Measurements from ENCODE around the gene FAM221B.

The FAM221B gene

GRCh38 chr9:35856206-35856605 is 27.7 kb upstream of the FAM221B start:
- no peaks in the 10 kb centered on the region for H3K4me1 ChIP-seq (ENCODE audit: low read length)
- no peak overlapping the region for H3K4me2 ChIP-seq (ENCODE audit: low read depth, low read length)
- H3K27me3 ChIP-seq (replicated peaks; ENCODE audit: insufficient read depth, low read length): no peaks in the 10 kb centered on the region
- H3K9me3 ChIP-seq (replicated peaks; ENCODE audit: insufficient read depth, low read length): no peaks in the 10 kb centered on the region
- no peak overlapping the region for H3K4me3 ChIP-seq (ENCODE audit: low read length)
- no peak overlapping the region for H3K9ac ChIP-seq (ENCODE audit: low read length)
- no peak for TF ChIP-seq EZH2phosphoT487 (IDR thresholded peaks at IDR 0.05; ENCODE audit: low read length)
- TF ChIP-seq EZH2 (optimal IDR thresholded peaks at IDR 0.05; ENCODE audit: low read depth, low read length): no peak
- TF ChIP-seq, protein P1, sequence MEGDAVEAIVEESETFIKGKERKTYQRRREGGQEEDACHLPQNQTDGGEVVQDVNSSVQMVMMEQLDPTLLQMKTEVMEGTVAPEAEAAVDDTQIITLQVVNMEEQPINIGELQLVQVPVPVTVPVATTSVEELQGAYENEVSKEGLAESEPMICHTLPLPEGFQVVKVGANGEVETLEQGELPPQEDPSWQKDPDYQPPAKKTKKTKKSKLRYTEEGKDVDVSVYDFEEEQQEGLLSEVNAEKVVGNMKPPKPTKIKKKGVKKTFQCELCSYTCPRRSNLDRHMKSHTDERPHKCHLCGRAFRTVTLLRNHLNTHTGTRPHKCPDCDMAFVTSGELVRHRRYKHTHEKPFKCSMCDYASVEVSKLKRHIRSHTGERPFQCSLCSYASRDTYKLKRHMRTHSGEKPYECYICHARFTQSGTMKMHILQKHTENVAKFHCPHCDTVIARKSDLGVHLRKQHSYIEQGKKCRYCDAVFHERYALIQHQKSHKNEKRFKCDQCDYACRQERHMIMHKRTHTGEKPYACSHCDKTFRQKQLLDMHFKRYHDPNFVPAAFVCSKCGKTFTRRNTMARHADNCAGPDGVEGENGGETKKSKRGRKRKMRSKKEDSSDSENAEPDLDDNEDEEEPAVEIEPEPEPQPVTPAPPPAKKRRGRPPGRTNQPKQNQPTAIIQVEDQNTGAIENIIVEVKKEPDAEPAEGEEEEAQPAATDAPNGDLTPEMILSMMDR (IDR thresholded peaks at IDR 0.05; ENCODE audit: low read length): no peak
- H4K20me1 ChIP-seq (ENCODE audit: insufficient read depth, low read length): no peaks in the 10 kb centered on the region
- DNase-seq: no peak
- no peaks in the 10 kb centered on the region for H3K36me3 ChIP-seq (replicated peaks; ENCODE audit: insufficient read depth, low read length)
- H3K27ac ChIP-seq (ENCODE audit: low read length): no peak overlapping the region
- no peaks in the 10 kb centered on the region for H3F3A ChIP-seq (ENCODE audit: insufficient read depth, low read length)
- no peaks in the 10 kb centered on the region for H3K9me2 ChIP-seq (replicated peaks; ENCODE audit: insufficient read depth, low read length)
- H2AFZ ChIP-seq (ENCODE audit: low read length): no peak overlapping the region
- H3K79me2 ChIP-seq (ENCODE audit: low read length): no peaks in the 10 kb centered on the region

GRCh38 chr9:35854091-35854762 is 25.7 kb upstream of the FAM221B start:
- no peak overlapping the region for H3K4me2 ChIP-seq (ENCODE audit: low read depth, low read length)

GRCh38 chr9:35852876-35853865 is 24.6 kb upstream of the FAM221B start:
- TF ChIP-seq EZH2phosphoT487 (IDR thresholded peaks at IDR 0.05; ENCODE audit: low read length) (no peak), EZH2 (optimal IDR thresholded peaks at IDR 0.05; ENCODE audit: low read depth, low read length) (no peak)
- TF ChIP-seq, protein P1 (IDR thresholded peaks at IDR 0.05; ENCODE audit: low read length): no peak
- no peak overlapping the region for H3K4me3 ChIP-seq (ENCODE audit: low read length)
- H3K36me3 ChIP-seq (replicated peaks; ENCODE audit: insufficient read depth, low read length): no peaks in the 10 kb centered on the region
- DNase-seq: no peak
- H3F3A ChIP-seq (ENCODE audit: insufficient read depth, low read length): peaks cover 11% of the 10 kb centered on the region
- H3K27ac ChIP-seq (ENCODE audit: low read length): no peak overlapping the region
- no peaks in the 10 kb centered on the region for H3K79me2 ChIP-seq (ENCODE audit: low read length)
- H3K4me1 ChIP-seq (ENCODE audit: low read length): peaks cover 14% of the 10 kb centered on the region
- no peak overlapping the region for H2AFZ ChIP-seq (ENCODE audit: low read length)
- H3K9me2 ChIP-seq (replicated peaks; ENCODE audit: insufficient read depth, low read length): no peaks in the 10 kb centered on the region
- H3K27me3 ChIP-seq (replicated peaks; ENCODE audit: insufficient read depth, low read length): no peaks in the 10 kb centered on the region
- H3K4me2 ChIP-seq (ENCODE audit: low read depth, low read length): no peak overlapping the region
- H3K9ac ChIP-seq (ENCODE audit: low read length): no peak overlapping the region
- H4K20me1 ChIP-seq (ENCODE audit: insufficient read depth, low read length): no peaks in the 10 kb centered on the region
- no peaks in the 10 kb centered on the region for H3K9me3 ChIP-seq (replicated peaks; ENCODE audit: insufficient read depth, low read length)

More at GRCh38 chr9:35854091-35854762, 25.7 kb upstream of the FAM221B start:
- H3K27ac ChIP-seq (ENCODE audit: low read length): no peak overlapping the region
- H3F3A ChIP-seq (ENCODE audit: insufficient read depth, low read length): peaks cover 1% of the 10 kb centered on the region; the same call in 1 of the 2 replicates
- no peaks in the 10 kb centered on the region for H3K27me3 ChIP-seq (replicated peaks; ENCODE audit: insufficient read depth, low read length)
- no peak overlapping the region for H3K4me3 ChIP-seq (ENCODE audit: low read length)
- H3K36me3 ChIP-seq (replicated peaks; ENCODE audit: insufficient read depth, low read length): no peaks in the 10 kb centered on the region
- H3K79me2 ChIP-seq (ENCODE audit: low read length): no peaks in the 10 kb centered on the region
- no peaks in the 10 kb centered on the region for H3K9me2 ChIP-seq (replicated peaks; ENCODE audit: insufficient read depth, low read length)
- TF ChIP-seq EZH2phosphoT487 (IDR thresholded peaks at IDR 0.05; ENCODE audit: low read length) (no peak), EZH2 (optimal IDR thresholded peaks at IDR 0.05; ENCODE audit: low read depth, low read length) (no peak)
- TF ChIP-seq, protein P1 (IDR thresholded peaks at IDR 0.05; ENCODE audit: low read length): no peak
- H4K20me1 ChIP-seq (ENCODE audit: insufficient read depth, low read length): no peaks in the 10 kb centered on the region
- H2AFZ ChIP-seq (ENCODE audit: low read length): no peak overlapping the region
- no peak overlapping the region for H3K9ac ChIP-seq (ENCODE audit: low read length)
- H3K9me3 ChIP-seq (replicated peaks; ENCODE audit: insufficient read depth, low read length): no peaks in the 10 kb centered on the region
- no peak for DNase-seq
- peaks cover 8% of the 10 kb centered on the region for H3K4me1 ChIP-seq (ENCODE audit: low read length)

All from MM.1S (cell line).